Chondrocyte (in vitro differentiated cells): ENCODE measurements around the gene CTAG2. TPM values are rescaled to one million over a fixed set of nuclear protein-coding genes. Genes with fewer than 3 reads are reported as not detected.
"Not testable (repeated sequence)": the region's sequence is repeated elsewhere in the genome, so short reads cannot be mapped to it uniquely, and the experiment has no call there.

Experiments used
- DNase-seq: peaks from one replicate; pipeline ENCODE4 v3.0.0; 2021; ENCODE audit warnings: mixed read lengths, low spot score
- H3K27ac Mint-ChIP-seq: one replicate; pipeline ENCODE4 v1.8.0; 2021; ENCODE audit warnings: mild to moderate bottlenecking, moderate library complexity, mixed read lengths; ENCODE audit not compliant: unreplicated experiment
- H3K27me3 Mint-ChIP-seq: 2 replicates; pipeline ENCODE4 v1.8.0; 2021; ENCODE audit warnings: low read depth, mixed read lengths
- H3K36me3 Mint-ChIP-seq: 2 replicates; pipeline ENCODE4 v1.8.0; 2021; ENCODE audit warnings: low read depth, mixed read lengths
- H3K4me1 Mint-ChIP-seq: 2 replicates; pipeline ENCODE4 v1.8.0; 2021; ENCODE audit warnings: low read depth, mild to moderate bottlenecking, mixed read lengths
- H3K4me3 Mint-ChIP-seq: one replicate; pipeline ENCODE4 v1.8.0; 2021; ENCODE audit warnings: mild to moderate bottlenecking, moderate library complexity, mixed read lengths; ENCODE audit not compliant: unreplicated experiment
- H3K9me3 Mint-ChIP-seq: 2 replicates; pipeline ENCODE4 v1.8.0; 2021; ENCODE audit warnings: low read depth, mixed read lengths
- total RNA-seq: library from RNA; stranded (reverse); gene quantifications from 3 replicates; pipeline ENCODE4 v1.2.1, GENCODE V29; 2021
- TF ChIP-seq, protein P1 (sequence below): fragments of 200-600 bp; sonication (generic); IDR thresholded peaks from 2 replicates; pipeline ENCODE4 v1.5.0; 2021; ENCODE audit warnings: antibody characterized with exemption, mild to moderate bottlenecking, moderate library complexity

The CTAG2 gene
- total RNA-seq, 1 donor from 2014 or later: not detected

DNA sequence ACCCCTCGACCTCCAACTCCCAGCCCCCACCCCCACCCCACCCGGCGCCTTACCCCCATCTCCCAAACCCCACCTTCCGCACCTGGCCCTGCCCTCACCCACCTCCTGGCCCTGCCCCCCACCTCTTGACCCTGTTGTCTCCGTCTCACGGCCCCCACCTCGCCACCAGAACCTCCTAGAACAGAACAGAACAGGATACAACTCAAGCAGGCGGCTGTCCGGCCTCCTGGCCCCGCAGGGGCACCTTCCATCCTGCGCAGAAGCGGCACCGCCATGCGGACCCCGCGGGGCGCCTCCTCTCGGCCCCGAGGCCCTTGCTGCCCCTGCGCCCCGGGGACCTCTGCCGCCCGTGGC, 354 bp downstream of the CTAG2 start:
- Mint-ChIP-seq H3K27ac (no peak overlapping the region), H3K4me1 (peaks cover 10% of the 10 kb centered on the region), H3K4me3 (no peak overlapping the region), H3K9me3 (peaks cover 17% of the 10 kb centered on the region), H3K36me3 (no peaks in the 10 kb centered on the region), H3K27me3 (no peaks in the 10 kb centered on the region)
- TF ChIP-seq, protein P1, sequence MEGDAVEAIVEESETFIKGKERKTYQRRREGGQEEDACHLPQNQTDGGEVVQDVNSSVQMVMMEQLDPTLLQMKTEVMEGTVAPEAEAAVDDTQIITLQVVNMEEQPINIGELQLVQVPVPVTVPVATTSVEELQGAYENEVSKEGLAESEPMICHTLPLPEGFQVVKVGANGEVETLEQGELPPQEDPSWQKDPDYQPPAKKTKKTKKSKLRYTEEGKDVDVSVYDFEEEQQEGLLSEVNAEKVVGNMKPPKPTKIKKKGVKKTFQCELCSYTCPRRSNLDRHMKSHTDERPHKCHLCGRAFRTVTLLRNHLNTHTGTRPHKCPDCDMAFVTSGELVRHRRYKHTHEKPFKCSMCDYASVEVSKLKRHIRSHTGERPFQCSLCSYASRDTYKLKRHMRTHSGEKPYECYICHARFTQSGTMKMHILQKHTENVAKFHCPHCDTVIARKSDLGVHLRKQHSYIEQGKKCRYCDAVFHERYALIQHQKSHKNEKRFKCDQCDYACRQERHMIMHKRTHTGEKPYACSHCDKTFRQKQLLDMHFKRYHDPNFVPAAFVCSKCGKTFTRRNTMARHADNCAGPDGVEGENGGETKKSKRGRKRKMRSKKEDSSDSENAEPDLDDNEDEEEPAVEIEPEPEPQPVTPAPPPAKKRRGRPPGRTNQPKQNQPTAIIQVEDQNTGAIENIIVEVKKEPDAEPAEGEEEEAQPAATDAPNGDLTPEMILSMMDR: no peak
- peak; percentile 70 for DNase-seq

DNA sequence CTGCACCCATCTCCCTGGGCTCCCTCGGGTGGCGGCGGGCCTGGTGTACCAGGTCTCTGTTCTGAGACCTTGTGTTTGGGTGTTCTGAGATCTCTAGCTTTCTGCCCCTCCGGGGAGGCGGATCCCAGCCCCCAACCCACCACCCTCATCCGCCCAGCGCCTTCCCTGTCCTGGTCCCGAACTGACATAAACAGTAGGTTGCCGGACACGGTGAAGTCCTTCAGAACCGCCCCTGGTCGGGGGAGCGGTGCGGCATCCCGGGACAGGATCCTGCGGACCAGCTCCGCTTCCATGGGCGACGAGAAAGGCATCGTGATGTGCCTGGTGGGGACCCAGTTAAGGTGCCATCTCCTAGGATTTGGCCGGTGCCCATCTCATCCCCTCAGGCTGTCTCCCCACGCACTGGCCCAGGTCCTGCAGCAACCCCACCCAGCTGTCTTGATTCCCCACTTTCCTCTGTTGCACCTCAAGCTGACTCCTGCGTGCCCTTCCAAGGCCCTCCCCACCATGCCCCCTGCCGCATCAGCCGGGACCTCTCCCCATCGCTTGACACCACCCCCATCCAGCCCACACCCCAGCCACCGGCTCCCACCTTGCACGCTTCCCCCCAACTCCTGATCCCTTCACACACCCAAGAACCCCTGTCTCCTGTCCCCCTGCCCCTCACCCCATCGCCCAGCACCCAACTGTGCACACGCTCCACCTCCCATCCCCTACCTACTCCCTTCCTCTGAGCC, 900 bp downstream of the CTAG2 start:
- Mint-ChIP-seq H3K27me3 (no peaks in the 10 kb centered on the region), H3K4me3 (no peak overlapping the region), H3K9me3 (peaks cover 13% of the 10 kb centered on the region), H3K4me1 (peaks cover 10% of the 10 kb centered on the region), H3K27ac (no peak overlapping the region), H3K36me3 (no peaks in the 10 kb centered on the region)
- TF ChIP-seq, protein P1: no peak
- peak; percentile 91 for DNase-seq

DNA sequence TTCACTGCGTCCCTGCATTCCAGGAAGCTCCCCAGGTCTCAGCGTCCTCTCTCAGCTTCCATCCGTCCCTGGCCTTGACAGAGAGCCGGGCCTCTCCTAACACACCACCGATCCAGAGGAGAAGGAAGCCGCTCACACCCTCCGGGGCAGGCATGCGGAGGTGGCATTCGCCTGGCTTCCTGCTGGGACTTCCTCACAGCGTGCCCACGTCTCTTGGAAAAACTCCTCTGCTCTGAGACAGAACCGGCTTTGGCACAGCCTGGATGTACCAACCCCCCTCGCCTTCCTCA, 3.2 kb downstream of the CTAG2 start:
- H3K9me3 Mint-ChIP-seq: peaks cover 5% of the 10 kb centered on the region
- TF ChIP-seq, protein P1: no peak
- no peak for DNase-seq
- H3K4me3 Mint-ChIP-seq: no peak overlapping the region
- H3K27me3 Mint-ChIP-seq: no peaks in the 10 kb centered on the region
- peaks cover 10% of the 10 kb centered on the region for H3K4me1 Mint-ChIP-seq
- H3K27ac Mint-ChIP-seq: peak overlapping the region; percentile 27
- no peaks in the 10 kb centered on the region for H3K36me3 Mint-ChIP-seq

DNA sequence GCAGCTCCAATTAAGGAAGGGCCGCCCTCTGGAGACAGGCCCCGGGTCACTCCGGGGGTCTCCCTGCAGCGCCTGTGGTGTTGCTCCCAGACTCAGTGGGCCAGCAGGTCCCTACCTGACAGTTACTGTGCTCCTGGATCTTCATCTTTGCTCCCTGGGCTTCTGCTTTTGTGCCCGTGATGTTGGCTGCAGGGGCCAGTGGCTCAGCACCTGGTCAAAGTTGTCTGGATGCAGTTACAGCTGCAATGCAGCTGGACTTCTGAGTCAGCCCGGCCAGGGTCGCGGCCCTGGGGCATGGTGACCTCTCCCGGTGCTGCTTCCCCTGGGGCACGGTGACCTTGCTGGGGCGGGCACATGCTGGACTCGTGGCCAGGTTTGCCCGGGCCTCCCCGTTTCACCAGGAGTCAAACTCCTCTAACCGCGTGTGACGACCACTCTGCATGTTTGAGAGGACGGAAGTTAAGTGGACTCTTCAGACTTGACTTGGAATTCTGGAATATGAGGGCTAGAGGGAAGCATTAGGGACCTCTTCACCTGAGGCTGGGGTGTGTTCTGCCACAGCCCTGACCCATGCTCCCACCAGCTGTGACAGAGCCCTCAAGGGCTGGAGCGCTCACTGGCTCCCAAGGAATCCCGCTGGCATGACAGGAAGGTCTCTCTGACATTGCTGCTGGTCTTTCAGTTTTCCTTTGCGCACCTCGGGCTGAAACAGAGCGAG, 3.7 kb downstream of the CTAG2 start:
- Mint-ChIP-seq H3K4me1 (peaks cover 10% of the 10 kb centered on the region), H3K36me3 (no peaks in the 10 kb centered on the region), H3K27ac (no peak overlapping the region), H3K9me3 (peaks cover 5% of the 10 kb centered on the region), H3K4me3 (no peak overlapping the region), H3K27me3 (no peaks in the 10 kb centered on the region)
- TF ChIP-seq, protein P1: no peak
- DNase-seq: peak; percentile 74

DNA sequence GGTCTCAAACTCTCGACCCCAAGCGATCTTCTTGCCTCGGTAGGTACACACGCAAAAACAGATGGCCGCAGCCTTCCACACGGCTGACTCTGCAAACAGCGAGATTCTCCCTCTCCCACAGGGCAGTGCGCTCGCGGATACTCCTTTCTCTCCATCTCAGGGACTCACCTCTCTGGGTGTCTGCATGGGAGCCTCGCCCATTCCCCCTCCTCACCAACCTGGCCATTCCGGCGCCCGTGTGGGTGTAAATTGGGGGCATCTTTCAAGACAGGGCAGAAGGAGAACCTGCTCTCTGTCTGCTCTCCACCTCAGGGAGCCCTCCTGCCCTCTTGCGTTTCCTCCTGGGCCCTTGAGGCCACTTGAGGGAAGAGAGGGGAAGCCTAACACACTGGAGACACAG, 4.4 kb downstream of the CTAG2 start:
- DNase-seq: peak; percentile 63
- Mint-ChIP-seq H3K9me3 (peaks cover 5% of the 10 kb centered on the region), H3K27ac (no peak overlapping the region), H3K27me3 (no peaks in the 10 kb centered on the region), H3K36me3 (no peaks in the 10 kb centered on the region), H3K4me3 (no peak overlapping the region), H3K4me1 (peaks cover 10% of the 10 kb centered on the region)
- TF ChIP-seq, protein P1: no peak

DNA sequence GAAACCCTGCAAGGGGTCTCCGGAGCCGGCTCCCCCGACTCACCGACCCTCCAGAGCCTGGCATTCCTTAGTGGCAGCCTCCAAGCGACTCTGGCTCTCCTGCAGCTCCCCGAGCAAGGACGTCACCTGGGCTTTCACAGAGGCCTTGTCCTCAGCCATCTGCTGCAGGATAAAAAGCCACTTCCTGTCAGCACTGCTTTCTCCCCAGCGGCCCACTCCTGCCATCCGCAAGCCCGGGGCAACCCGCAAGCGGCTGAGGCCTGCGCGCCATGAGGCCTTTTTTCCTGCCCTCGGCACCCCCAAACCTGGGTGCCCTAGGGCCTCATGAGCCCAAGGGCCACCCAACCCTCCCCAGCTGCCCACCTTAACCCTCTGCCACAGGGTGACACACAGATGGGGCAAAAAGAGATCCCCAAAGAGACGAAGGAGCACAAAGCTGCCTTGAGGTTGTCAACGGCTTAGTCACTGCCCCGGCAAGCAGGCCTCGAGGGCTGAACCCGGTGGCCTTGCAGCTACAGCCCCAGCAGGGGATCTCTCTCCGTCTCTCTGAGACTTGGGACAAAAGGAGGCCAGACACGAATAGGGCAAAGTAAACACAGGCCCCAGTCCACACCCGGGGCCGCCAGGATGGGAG, 7.5 kb downstream of the CTAG2 start:
- H3K27me3 Mint-ChIP-seq, H3K4me3 Mint-ChIP-seq, H3K27ac Mint-ChIP-seq, H3K4me1 Mint-ChIP-seq, H3K36me3 Mint-ChIP-seq, H3K9me3 Mint-ChIP-seq, DNase-seq: not testable (repeated sequence)

DNA sequence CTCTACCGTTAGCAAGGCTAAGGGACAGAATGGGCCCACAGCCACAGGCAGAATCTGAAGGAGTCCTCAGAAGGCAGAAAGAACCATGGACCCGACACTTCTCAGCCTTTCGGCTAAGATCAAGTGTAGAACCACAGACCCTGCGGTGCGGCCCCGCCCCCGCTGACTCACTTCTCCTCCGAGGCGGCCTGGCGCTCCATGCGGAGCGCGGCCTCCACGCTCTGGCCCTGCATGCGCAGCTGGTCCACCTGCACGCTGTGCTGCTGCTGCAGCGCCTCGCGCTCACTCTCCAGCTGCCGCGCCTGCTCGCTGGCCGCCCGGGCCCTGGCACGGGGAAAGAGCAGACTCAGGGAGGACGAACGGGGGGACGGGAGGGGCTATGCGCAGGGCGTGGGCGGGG, 9.7 kb downstream of the CTAG2 start:
- not testable (repeated sequence) for DNase-seq, H3K4me3 Mint-ChIP-seq, H3K27me3 Mint-ChIP-seq, H3K27ac Mint-ChIP-seq, H3K36me3 Mint-ChIP-seq, H3K4me1 Mint-ChIP-seq, H3K9me3 Mint-ChIP-seq

DNA sequence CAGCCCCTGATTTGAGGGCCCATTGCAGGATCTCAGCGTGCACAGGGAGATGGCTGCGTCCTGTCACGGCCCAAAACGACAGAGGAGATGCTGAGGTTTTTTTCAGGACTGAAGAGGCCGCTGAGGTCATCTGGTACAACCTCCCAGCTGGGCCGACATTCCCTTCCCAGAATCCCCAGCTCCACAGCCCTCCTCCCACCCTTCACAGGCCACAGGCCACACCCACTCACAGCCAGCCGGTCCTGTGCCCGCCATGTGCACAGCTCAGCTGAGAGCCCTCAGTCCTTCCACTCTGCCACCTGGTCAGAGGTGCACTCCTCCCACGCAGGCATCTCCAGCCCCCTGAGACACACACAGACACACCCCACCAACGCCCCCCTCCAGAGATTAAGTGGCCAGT, 11.6 kb downstream of the CTAG2 start:
- not testable (repeated sequence) for H3K36me3 Mint-ChIP-seq, H3K4me1 Mint-ChIP-seq, H3K27ac Mint-ChIP-seq, H3K9me3 Mint-ChIP-seq, H3K27me3 Mint-ChIP-seq, DNase-seq, H3K4me3 Mint-ChIP-seq
